Left lung (tissue), 10 donors: ENCODE data around the gene PGC. TPM values are rescaled to one million over a fixed set of nuclear protein-coding genes. Genes with fewer than 3 reads are reported as not detected.
A peak's percentile ranks its signal among the peaks of the same experiment; 100 is the strongest.
"Not testable (repeated sequence)": the region's sequence is repeated elsewhere in the genome, so short reads cannot be mapped to it uniquely, and the experiment has no call there.

Experiments used
- ATAC-seq: fragments of 200-7000 bp; cut with Tn5 transposase; one replicate; pipeline ENCODE4 v1.9.1; 2020; ENCODE audit warnings: moderate library complexity
- DNase-seq, 4 donors: peaks; one replicate each; pipeline ENCODE4 v3.0.0-alpha.2; 2013 to 2020
- H3K27ac ChIP-seq, 2 donors: fragments of 200-600 bp; sonication (generic) in 1 of 2; one replicate each; pipeline versions ENCODE4 v1.5.0 to v1.8.0; 2020 to 2021
- H3K27me3 ChIP-seq, 2 donors: fragments of 200-600 bp; sonication (generic) in 1 of 2; one replicate each; pipeline versions ENCODE4 v1.5.0 to v1.8.0; 2020 to 2021
- H3K36me3 ChIP-seq, 2 donors: fragments of 200-600 bp; sonication (generic) in 1 of 2; one replicate each; pipeline versions ENCODE4 v1.5.0 to v1.8.0; 2020 to 2021
- H3K4me1 ChIP-seq, 2 donors: fragments of 200-600 bp; one replicate each; pipeline ENCODE4 v1.8.0; 2021
- H3K4me3 ChIP-seq, 2 donors: fragments of 200-600 bp; sonication (generic) in 1 of 2; one replicate each; pipeline versions ENCODE4 v1.5.0 to v1.8.0; 2020 to 2021; ENCODE audit warnings: mild to moderate bottlenecking in 1 of 2
- H3K9me3 ChIP-seq, 2 donors: fragments of 200-600 bp; sonication (generic) in 1 of 2; one replicate each; pipeline versions ENCODE4 v1.5.0 to v1.8.0; 2020 to 2021
- CTCF ChIP-seq, 2 donors: fragments of 200-600 bp; sonication (generic) in 1 of 2; IDR thresholded peaks; one replicate each; pipeline versions ENCODE4 v1.5.0 to v1.8.0; 2021; ENCODE audit warnings: antibody characterized with exemption in 2 of 2
- intact Hi-C, 2 donors: fragments of 100-400 bp; cut with DNase I; formaldehyde crosslinking; loops; one replicate each; pipeline versions ENCODE4 v1.11.2 to v1.14.2; 2022
- polyA plus RNA-seq, 6 donors: library from polyadenylated mRNA; unstranded; fragments of 120-200 nt; gene quantifications; one replicate each; pipeline ENCODE4 v1.2.1, GENCODE V29; 2013; ENCODE audit not compliant: insufficient read length in 6 of 6
- total RNA-seq, 2 donors: library from RNA; stranded (reverse); fragmentation: NEBNext Ultra II Directional; extraction: Animal tissue kit (Norgen Biotek cat#: 25700); gene quantifications; one replicate each; pipeline ENCODE4 v1.2.1, GENCODE V29; 2021
- donor health status: DM: no; HTN: yes; CAD: no.
- donor health status: DM: no; HTN: no; CAD: no.

The PGC gene
- total and polyA plus RNA-seq, 8 donors = 5.4 to 266 (median 8.2) TPM

GRCh38 chr6:41770381-41771057, 23.3 kb upstream of the PGC start:
- H3K27me3 ChIP-seq = no peaks in the 10 kb centered on the region
- intact Hi-C loops = no loop called here

DNA sequence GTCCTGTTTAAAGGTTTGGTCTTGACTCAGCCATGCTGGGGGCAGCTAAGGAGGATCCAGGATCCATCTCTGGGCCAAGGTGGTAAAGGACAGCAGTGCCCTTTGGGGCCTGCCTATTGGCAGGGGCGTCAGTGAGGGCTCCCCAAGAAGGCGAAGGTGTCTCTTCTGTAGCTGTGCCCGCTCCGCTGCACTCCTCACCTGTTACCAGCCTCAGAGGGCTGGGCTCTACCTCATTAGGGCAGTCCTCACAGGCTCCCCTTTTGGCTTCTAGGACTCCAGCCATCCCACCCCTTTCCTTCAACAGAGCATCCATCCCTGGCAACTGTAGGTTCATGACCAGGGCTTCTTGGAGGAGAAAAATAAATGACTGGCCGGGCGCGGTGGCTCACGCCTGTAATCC, 22.2 kb upstream of the PGC start:
- Histone ChIP-seq H3K4me1 (peaks cover 4 to 6% of the 10 kb centered on the region in 2 donors), H3K4me3 (no peak overlapping the region), H3K9me3 (no peaks in the 10 kb centered on the region), H3K27me3 (no peaks in the 10 kb centered on the region), H3K27ac (peak overlapping the region in 1 of 2 donors; percentile 41), H3K36me3 (peaks cover 0 to 54% of the 10 kb centered on the region in 2 donors)
- TF ChIP-seq CTCF (IDR thresholded peaks at IDR 0.05) = no peak
- intact Hi-C loops = no loop called here
- ATAC-seq (no peak), DNase-seq (no peak)

More at GRCh38 chr6:41770381-41771057, 23.3 kb upstream of the PGC start:
- Histone ChIP-seq H3K4me3 (no peak overlapping the region), H3K4me1 (peaks cover 4 to 7% of the 10 kb centered on the region in 2 donors), H3K27ac (no peak overlapping the region), H3K9me3 (no peaks in the 10 kb centered on the region), H3K36me3 (peaks cover 0 to 66% of the 10 kb centered on the region in 2 donors)
- no peak for TF ChIP-seq CTCF (IDR thresholded peaks at IDR 0.05)
- ATAC-seq (no peak), DNase-seq (no peak)

DNA sequence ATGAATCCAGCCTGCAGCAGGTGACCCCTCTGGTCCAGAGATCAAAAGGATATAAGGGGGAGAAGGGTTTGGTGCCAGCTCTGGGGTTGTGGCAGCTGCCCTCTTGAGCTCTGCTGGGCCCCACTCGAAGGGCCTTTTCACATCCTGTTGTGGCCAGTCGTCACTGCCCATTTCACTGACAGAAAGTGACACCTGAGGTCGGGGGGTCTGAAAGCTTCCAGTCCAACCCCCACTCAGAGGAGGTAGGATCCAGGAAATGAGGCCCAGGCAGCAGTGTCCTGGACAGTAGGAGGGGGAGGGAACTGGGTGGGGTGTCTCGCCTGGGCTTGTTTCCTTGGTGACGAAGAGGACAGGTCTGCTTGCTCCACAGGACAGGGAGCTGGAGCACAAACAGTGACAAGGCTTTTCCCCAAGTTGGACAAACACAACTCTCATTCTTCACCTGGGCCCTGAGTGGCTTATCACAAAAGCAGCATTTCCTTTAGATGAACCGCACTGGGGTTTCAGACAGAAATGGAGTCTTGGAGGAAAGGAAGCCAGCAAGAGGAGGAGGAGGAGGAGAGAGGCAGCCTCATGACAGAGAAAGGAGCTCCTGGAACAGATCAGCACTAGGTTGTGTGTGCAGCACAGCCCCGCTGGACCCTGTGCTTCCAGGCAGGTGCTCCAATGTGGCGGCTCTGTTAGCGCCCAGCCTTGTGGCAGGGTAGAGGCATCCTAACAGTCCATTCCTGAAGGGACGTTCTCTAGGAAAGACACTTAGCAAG, 21.5 kb upstream of the PGC start:
- ATAC-seq = peak; percentile 85
- intact Hi-C loops = no loop called here
- no peak overlapping the region for H3K4me3 ChIP-seq
- peaks cover 4 to 6% of the 10 kb centered on the region in 2 donors for H3K4me1 ChIP-seq
- no peaks in the 10 kb centered on the region for H3K27me3 ChIP-seq
- no peaks in the 10 kb centered on the region for H3K9me3 ChIP-seq
- TF ChIP-seq CTCF (IDR thresholded peaks at IDR 0.05) = no peak
- H3K27ac ChIP-seq = peak overlapping the region in 1 of 2 donors; percentile 41
- peaks cover 0 to 48% of the 10 kb centered on the region in 2 donors for H3K36me3 ChIP-seq
- DNase-seq = peak in 2 of 4 donors; percentile 42 to 64

DNA sequence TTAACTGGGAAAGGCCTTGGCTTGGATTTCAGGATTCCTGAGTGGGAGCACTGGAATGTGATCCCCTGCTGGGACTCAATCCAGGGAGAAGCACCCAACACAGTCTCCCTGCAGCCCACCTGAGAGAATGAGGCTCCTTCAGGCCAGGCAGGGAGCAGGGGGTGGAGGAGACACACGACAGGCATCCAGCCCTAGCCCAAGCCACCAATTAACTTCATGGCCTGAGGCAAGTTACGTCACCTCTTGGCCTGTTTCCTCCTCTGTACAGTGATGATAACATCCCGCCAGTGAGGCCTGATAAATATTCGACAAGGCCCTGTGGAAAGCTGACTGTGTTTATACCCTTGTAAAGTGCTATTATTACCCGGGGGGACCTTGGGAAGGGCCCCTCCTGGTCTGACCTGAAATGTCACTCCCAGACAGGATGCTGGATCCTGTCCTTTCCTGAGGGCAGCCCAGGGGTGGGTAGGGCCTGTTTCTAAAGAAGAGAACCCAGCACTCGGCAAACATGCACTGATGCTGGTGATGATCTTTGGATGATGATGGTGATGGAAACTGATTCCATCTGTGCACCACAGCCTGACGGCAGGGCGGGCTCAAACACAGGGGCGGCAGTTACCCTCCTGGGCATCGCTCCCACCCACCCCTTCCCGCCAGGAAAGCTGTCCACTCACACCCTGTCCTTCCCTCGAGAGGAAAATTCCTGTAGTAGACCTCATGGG, 20.1 kb upstream of the PGC start:
- Histone ChIP-seq H3K27ac (peak overlapping the region; percentile 57 to 73), H3K4me3 (no peak overlapping the region), H3K36me3 (peaks cover 0 to 33% of the 10 kb centered on the region in 2 donors), H3K4me1 (peaks cover 4 to 6% of the 10 kb centered on the region in 2 donors), H3K27me3 (no peaks in the 10 kb centered on the region), H3K9me3 (no peaks in the 10 kb centered on the region)
- ATAC-seq (peak; percentile 67), DNase-seq (peak in 2 of 4 donors; percentile 80 to 92)
- TF ChIP-seq CTCF (IDR thresholded peaks at IDR 0.05) = no peak
- intact Hi-C loops = no loop called here

- H3K4me3 ChIP-seq, H3K9me3 ChIP-seq, intact Hi-C loops, H3K4me1 ChIP-seq, ATAC-seq, H3K27me3 ChIP-seq, DNase-seq: not testable (repeated sequence)
- Histone ChIP-seq H3K36me3 (peaks cover 0 to 22% of the 10 kb centered on the region in 2 donors), H3K27ac (peak overlapping the region; percentile 57 to 73)
These were observed 19.0 kb upstream of the PGC start for GRCh38 chr6:41766043-41766664.
